ENCODE measurements around the gene SMARCC2. TPM values are rescaled to one million over a fixed set of nuclear protein-coding genes. Genes with fewer than 3 reads are reported as not detected.

Gene SMARCC2
- total and polyA plus RNA-seq, 2 of the 13 experiments (the other 11 are each of a cell fraction or from before 2014, with no cell fraction given) = 21.3 to 24.1 TPM

DNA sequence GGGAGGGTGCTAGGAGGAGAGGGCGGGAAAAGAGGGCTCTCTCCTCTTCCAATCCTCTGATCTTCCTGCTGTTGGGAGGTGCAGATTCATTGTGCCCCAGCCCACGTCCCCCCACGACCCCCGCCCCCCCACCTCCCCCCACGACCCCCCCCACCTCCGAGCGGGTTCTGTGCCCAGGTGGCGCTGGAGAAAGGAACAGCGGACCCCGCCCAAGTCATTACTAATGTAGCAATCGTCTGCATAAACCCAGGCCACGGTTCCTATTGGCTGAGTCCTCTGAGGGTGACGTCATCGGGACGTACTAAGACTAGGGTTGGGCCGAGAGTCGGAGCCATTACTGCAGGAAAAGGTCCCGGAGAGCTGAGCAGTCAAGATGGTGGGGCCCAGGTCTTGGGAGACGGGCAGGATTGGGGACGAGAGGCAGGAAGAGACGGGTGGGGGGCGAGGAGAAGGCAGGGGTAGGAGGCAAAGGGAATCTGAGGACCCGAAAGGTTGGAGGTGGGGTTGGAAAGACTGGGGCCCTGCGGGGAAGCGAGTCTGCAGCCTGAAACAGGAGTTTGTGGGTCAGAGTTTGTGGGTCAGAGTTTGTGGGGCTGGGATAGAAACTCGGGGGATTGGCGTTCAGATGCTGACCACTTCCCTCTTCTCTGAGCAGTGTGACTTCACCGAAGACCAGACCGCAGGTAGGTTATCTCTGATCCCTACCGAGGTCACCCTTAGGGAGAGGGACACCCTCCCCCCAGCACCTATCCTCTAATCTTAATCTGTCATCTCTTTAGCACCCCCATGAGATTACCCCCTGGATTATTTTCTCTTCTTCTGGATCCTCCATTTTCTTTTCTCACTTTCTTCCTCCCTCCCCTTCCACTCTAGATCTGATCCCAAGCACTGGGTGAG, 31.0 kb downstream of the SMARCC2 start, which contains the start of gene MYL6 (continued):
- peak; percentile 88 for TF ChIP-seq ZHX1 (CRISPR knock-in tag; IDR thresholded peaks at IDR 0.05; ENCODE audit: low read depth)
- TF ChIP-seq ZNF775 (CRISPR knock-in tag; IDR thresholded peaks at IDR 0.05; ENCODE audit: borderline replicate concordance) = no peak
- 0 out of 2 replicates have a peak, but pooled peaks have one; percentile 22 for TF ChIP-seq SP2 (CRISPR knock-in tag; IDR thresholded peaks at IDR 0.05)
- TF ChIP-seq, protein P1, sequence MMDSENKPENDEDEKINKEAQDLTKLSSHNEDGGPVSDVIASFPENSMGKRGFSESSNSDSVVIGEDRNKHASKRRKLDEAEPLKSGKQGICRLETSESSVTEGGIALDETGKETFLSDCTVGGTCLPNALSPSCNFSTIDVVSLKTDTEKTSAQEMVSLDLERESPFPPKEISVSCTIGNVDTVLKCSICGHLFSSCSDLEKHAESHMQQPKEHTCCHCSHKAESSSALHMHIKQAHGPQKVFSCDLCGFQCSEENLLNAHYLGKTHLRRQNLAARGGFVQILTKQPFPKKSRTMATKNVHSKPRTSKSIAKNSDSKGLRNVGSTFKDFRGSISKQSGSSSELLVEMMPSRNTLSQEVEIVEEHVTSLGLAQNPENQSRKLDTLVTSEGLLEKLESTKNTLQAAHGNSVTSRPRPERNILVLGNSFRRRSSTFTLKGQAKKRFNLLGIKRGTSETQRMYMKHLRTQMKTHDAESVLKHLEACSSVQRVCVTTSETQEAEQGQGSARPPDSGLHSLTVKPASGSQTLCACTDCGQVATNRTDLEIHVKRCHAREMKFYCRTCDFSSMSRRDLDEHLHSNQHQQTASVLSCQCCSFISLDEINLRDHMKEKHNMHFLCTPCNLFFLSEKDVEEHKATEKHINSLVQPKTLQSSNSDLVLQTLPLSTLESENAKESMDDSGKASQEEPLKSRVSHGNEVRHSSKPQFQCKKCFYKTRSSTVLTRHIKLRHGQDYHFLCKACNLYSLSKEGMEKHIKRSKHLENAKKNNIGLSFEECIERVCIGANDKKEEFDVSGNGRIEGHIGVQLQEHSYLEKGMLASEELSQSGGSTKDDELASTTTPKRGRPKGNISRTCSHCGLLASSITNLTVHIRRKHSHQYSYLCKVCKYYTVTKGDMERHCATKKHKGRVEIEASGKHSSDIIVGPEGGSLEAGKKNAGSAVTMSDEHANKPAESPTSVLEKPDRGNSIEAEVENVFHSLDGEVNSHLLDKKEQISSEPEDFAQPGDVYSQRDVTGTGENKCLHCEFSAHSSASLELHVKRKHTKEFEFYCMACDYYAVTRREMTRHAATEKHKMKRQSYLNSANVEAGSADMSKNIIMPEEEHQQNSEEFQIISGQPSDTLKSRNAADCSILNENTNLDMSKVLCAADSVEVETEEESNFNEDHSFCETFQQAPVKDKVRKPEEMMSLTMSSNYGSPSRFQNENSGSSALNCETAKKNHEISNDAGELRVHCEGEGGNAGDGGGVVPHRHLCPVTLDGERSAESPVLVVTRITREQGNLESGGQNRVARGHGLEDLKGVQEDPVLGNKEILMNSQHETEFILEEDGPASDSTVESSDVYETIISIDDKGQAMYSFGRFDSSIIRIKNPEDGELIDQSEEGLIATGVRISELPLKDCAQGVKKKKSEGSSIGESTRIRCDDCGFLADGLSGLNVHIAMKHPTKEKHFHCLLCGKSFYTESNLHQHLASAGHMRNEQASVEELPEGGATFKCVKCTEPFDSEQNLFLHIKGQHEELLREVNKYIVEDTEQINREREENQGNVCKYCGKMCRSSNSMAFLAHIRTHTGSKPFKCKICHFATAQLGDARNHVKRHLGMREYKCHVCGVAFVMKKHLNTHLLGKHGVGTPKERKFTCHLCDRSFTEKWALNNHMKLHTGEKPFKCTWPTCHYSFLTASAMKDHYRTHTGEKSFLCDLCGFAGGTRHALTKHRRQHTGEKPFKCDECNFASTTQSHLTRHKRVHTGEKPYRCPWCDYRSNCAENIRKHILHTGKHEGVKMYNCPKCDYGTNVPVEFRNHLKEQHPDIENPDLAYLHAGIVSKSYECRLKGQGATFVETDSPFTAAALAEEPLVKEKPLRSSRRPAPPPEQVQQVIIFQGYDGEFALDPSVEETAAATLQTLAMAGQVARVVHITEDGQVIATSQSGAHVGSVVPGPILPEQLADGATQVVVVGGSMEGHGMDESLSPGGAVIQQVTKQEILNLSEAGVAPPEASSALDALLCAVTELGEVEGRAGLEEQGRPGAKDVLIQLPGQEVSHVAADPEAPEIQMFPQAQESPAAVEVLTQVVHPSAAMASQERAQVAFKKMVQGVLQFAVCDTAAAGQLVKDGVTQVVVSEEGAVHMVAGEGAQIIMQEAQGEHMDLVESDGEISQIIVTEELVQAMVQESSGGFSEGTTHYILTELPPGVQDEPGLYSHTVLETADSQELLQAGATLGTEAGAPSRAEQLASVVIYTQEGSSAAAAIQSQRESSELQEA (CRISPR knock-in tag; IDR thresholded peaks at IDR 0.05; ENCODE audit: not compliant biosample characterization) = no peak
- TF ChIP-seq ZBTB44 (CRISPR knock-in tag; IDR thresholded peaks at IDR 0.05) = no peak
- TF ChIP-seq ONECUT2 (CRISPR knock-in tag; IDR thresholded peaks at IDR 0.05) = no peak
- TF ChIP-seq ZNF766 (CRISPR knock-in tag; IDR thresholded peaks at IDR 0.05; ENCODE audit: borderline replicate concordance) = no peak
- TF ChIP-seq NRL (CRISPR knock-in tag; IDR thresholded peaks at IDR 0.05; ENCODE audit: borderline replicate concordance) = no peak
- no peak for TF ChIP-seq ZFP37 (CRISPR knock-in tag; IDR thresholded peaks at IDR 0.05; ENCODE audit: borderline replicate concordance)
- 0 out of 2 replicates have a peak, but pooled peaks have one; percentile 55 for TF ChIP-seq ZNF747 (CRISPR knock-in tag; IDR thresholded peaks at IDR 0.05; ENCODE audit: borderline replicate concordance)
- peak; percentile 88; the same call in 1 of the 2 replicates for TF ChIP-seq FUBP1 (CRISPR knock-in tag; IDR thresholded peaks at IDR 0.05; ENCODE audit: borderline replicate concordance)
- no peak for TF ChIP-seq ZNF709 (CRISPR knock-in tag; IDR thresholded peaks at IDR 0.05)
